Spleen (tissue), 7 donors: Measurements from ENCODE around the gene RGMA.

Source experiments
- POLR2A ChIP-seq, 3 donors: fragments of 450-650 bp; IDR thresholded peaks; one replicate each; pipeline ENCODE4 v1.5.1; 2017; ENCODE audit warnings: antibody characterized with exemption in 3 of 3, mild to moderate bottlenecking in 1 of 3
- POLR2AphosphoS5 ChIP-seq, 3 donors: sonication (generic); formaldehyde crosslinking; IDR thresholded peaks; one replicate each; pipeline ENCODE4 v1.5.1; 2017; ENCODE audit warnings: antibody characterized with exemption in 3 of 3
- TF ChIP-seq, protein P1 (sequence below), 11 experiments: fragments of 200-600 bp in 7 of 11; fragments of 450-650 bp in 4 of 11; sonication (generic) in 4 of 11; IDR thresholded peaks in 8 of 11; conservative IDR thresholded peaks in 3 of 11; 1 replicate in 7 of 11; 2 replicates in 4 of 11; pipeline versions ENCODE4 v1.4.0 to v1.8.0; 2016 to 2021; ENCODE audit warnings: antibody characterized with exemption in 11 of 11, inconsistent platforms in 4 of 11, mild to moderate bottlenecking in 1 of 11
- donor health status: DM: no; HTN: no; CAD: no; lungs with moderate emphysema.
- donor health status: DM: no; HTN: no; CAD: no.
- donor health status: DM: no; HTN: no; CAD: no.

DNA sequence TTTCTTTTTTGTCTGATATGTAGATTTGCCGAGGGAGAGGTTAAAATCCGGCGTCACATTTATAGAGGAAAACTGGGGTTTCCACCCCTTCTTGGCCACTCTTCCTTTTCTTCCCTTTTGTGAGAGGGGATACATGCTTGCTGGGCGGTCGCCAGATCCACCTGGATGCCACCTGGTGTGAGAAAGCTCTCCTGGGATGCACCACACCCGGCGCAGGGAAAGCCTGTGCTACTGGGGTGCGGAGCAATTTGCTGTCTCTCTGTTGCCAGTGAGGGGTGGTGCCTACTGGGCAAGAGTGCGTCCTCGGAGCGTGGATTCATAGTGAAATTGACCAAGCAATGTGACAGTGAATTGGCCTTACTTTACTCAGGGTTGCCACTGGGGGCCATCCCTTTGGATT is 2.5 kb upstream of the RGMA start:
- TF ChIP-seq, protein P1, sequence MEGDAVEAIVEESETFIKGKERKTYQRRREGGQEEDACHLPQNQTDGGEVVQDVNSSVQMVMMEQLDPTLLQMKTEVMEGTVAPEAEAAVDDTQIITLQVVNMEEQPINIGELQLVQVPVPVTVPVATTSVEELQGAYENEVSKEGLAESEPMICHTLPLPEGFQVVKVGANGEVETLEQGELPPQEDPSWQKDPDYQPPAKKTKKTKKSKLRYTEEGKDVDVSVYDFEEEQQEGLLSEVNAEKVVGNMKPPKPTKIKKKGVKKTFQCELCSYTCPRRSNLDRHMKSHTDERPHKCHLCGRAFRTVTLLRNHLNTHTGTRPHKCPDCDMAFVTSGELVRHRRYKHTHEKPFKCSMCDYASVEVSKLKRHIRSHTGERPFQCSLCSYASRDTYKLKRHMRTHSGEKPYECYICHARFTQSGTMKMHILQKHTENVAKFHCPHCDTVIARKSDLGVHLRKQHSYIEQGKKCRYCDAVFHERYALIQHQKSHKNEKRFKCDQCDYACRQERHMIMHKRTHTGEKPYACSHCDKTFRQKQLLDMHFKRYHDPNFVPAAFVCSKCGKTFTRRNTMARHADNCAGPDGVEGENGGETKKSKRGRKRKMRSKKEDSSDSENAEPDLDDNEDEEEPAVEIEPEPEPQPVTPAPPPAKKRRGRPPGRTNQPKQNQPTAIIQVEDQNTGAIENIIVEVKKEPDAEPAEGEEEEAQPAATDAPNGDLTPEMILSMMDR (IDR thresholded peaks at IDR 0.05 in 8 of 11, conservative IDR thresholded peaks at IDR 0.05 in 3 of 11), result no peak
- TF ChIP-seq POLR2AphosphoS5 (IDR thresholded peaks at IDR 0.05), result no peak
- no peak for TF ChIP-seq POLR2A (IDR thresholded peaks at IDR 0.05)
